ENCODE data around the gene KIF26B.
"Not testable (repeated sequence)": the region's sequence is repeated elsewhere in the genome, so short reads cannot be mapped to it uniquely, and the experiment has no call there.

The KIF26B gene

DNA sequence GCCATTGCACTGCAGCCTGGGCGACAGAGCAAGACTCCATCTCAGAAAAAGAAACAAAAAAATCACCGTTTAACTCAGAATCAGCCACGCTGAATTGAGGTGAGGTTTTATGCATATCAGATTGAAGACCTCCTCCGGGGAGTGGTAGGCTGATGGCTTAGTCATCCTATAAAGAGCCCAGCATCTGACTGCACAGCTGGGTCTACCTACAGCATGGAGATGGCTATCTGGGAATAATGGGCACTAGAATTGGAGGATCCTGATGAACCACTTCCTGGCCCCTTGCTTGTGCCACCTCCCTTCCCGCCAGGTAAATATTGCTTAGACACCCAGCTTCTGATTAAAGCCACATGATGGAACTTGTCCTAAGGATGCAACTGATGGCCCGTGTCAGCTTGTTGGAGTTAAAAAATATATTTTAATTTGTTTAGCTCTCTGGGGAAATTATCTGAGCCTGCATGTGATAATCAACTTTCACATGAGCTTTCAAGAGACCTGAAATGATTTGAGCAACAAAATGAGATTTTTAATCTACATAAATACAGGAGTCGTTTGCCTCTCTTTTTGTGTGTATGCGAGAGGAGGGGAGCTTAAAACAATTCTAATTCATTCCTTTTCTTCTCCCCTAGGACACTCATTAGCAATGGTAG is 157.2 kb downstream of the KIF26B start:
- Histone ChIP-seq H3K36me3 (no peaks in the 10 kb centered on the region), H3K9me3 (ENCODE audit: severe bottlenecking) (no peaks in the 10 kb centered on the region), H3K4me3 (ENCODE audit: low read depth, low read length) (no peak overlapping the region), H3K27me3 (ENCODE audit: insufficient read depth, low read depth, severe bottlenecking) (no peaks in the 10 kb centered on the region), H3K27ac (no peak overlapping the region)
- TF ChIP-seq, protein P1, sequence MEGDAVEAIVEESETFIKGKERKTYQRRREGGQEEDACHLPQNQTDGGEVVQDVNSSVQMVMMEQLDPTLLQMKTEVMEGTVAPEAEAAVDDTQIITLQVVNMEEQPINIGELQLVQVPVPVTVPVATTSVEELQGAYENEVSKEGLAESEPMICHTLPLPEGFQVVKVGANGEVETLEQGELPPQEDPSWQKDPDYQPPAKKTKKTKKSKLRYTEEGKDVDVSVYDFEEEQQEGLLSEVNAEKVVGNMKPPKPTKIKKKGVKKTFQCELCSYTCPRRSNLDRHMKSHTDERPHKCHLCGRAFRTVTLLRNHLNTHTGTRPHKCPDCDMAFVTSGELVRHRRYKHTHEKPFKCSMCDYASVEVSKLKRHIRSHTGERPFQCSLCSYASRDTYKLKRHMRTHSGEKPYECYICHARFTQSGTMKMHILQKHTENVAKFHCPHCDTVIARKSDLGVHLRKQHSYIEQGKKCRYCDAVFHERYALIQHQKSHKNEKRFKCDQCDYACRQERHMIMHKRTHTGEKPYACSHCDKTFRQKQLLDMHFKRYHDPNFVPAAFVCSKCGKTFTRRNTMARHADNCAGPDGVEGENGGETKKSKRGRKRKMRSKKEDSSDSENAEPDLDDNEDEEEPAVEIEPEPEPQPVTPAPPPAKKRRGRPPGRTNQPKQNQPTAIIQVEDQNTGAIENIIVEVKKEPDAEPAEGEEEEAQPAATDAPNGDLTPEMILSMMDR (IDR thresholded peaks at IDR 0.05; ENCODE audit: low read depth, low read length): no peak
- no peak for DNase-seq

DNA sequence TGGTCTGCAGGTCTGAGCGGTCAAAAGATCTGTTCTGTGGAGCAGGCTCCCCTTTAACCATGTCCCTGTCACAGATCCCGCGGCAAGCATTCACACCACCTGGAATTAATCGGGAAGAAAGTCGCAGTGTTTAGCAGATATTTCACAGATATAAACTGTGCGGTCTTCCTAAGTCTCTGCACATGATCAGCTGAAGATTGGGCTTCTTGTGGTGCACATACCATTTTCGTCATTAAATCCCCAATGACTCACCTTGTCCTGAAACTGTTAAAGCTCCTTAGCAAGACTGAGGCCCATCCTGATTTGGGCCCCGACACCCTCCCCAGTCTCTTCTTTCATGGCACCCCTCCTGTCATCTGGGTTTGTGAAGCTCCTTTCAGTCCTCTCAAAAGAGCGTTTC is 158.8 kb downstream of the KIF26B start:
- TF ChIP-seq, protein P1 (IDR thresholded peaks at IDR 0.05; ENCODE audit: low read depth, low read length): no peak

DNA sequence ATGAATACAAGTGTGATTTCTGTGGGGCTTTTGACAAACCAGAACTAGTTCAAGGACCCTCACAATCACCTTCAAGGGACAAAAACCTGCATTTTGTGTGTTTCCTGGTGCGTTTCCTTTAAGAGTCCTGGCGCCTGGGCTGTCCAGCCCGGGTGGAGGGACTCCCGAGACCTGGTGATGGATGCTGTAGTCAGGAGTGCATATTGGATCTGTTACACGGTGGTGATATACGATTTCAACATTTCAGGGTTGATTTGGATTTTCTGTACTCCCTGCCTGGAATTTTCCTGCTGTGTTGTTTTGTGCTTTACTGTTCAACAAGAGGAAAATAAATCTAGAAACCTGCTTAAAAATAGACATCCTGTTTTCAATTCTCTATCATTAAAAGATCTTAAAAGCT is 162.0 kb downstream of the KIF26B start:
- no peaks in the 10 kb centered on the region for H3K36me3 ChIP-seq
- TF ChIP-seq, protein P1 (IDR thresholded peaks at IDR 0.05; ENCODE audit: low read depth, low read length): no peak

More for the DNA sequence above, 158.8 kb downstream of the KIF26B start:
- Histone ChIP-seq H3K27me3 (ENCODE audit: insufficient read depth, low read depth, severe bottlenecking) (no peaks in the 10 kb centered on the region), H3K27ac (no peak overlapping the region), H3K9me3 (ENCODE audit: severe bottlenecking) (no peaks in the 10 kb centered on the region), H3K4me3 (ENCODE audit: low read depth, low read length) (no peak overlapping the region), H3K36me3 (no peaks in the 10 kb centered on the region)
- no peak for DNase-seq

DNA sequence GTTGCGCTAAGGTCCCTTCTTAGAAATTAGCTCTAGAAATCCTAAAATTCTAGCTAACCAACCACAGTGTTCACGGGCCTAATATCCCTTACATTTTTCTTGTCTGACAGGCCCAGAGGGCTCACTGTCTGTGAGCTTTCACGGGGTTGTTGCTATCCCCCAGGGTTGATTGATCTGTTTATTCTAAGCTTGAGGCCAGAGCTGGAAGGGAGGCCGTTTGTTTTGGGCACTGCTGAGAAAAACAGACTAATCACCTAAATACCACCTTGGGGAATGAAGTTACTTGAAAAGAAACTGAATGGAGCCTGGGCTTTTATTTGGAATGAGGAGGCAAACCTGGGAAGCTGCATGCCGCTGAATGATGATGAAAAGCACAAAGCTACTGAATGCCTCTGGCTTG is 162.4 kb downstream of the KIF26B start:
- H3K4me3 ChIP-seq (ENCODE audit: low read depth, low read length): no peak overlapping the region
- H3K27me3 ChIP-seq (ENCODE audit: insufficient read depth, low read depth, severe bottlenecking): no peaks in the 10 kb centered on the region
- TF ChIP-seq, protein P1 (IDR thresholded peaks at IDR 0.05; ENCODE audit: low read depth, low read length): no peak
- no peaks in the 10 kb centered on the region for H3K9me3 ChIP-seq (ENCODE audit: severe bottlenecking)
- no peak overlapping the region for H3K27ac ChIP-seq
- DNase-seq: no peak
- no peaks in the 10 kb centered on the region for H3K36me3 ChIP-seq

More for the DNA sequence above, 162.0 kb downstream of the KIF26B start:
- H3K9me3 ChIP-seq (ENCODE audit: severe bottlenecking): no peaks in the 10 kb centered on the region
- H3K27me3 ChIP-seq (ENCODE audit: insufficient read depth, low read depth, severe bottlenecking): no peaks in the 10 kb centered on the region
- no peak overlapping the region for H3K4me3 ChIP-seq (ENCODE audit: low read depth, low read length)
- no peak for DNase-seq
- H3K27ac ChIP-seq: no peak overlapping the region

DNA sequence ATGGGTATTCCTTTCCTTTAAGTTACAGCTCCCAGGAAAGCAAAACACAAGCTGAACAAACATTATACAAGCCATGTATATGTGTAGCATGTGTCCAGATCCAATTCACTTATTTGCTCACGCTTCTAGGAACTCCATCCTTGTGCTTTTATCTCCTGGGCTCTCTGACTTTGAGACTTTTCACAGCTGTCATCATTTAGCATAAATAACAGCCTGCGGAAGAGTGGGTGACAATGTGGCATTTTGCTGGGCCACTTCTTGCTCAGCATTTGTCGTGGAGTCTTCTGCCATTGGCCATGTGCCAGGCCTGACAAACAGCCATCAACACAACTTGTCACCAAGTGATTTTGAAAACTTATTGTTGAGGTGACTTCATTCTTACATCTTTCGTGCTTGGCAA is 164.3 kb downstream of the KIF26B start:
- H3K36me3 ChIP-seq: no peaks in the 10 kb centered on the region
- H3K27me3 ChIP-seq (ENCODE audit: insufficient read depth, low read depth, severe bottlenecking): no peaks in the 10 kb centered on the region
- H3K4me3 ChIP-seq (ENCODE audit: low read depth, low read length): no peak overlapping the region
- H3K27ac ChIP-seq: no peak overlapping the region
- DNase-seq: no peak
- no peaks in the 10 kb centered on the region for H3K9me3 ChIP-seq (ENCODE audit: severe bottlenecking)
- TF ChIP-seq, protein P1 (IDR thresholded peaks at IDR 0.05; ENCODE audit: low read depth, low read length): no peak

DNA sequence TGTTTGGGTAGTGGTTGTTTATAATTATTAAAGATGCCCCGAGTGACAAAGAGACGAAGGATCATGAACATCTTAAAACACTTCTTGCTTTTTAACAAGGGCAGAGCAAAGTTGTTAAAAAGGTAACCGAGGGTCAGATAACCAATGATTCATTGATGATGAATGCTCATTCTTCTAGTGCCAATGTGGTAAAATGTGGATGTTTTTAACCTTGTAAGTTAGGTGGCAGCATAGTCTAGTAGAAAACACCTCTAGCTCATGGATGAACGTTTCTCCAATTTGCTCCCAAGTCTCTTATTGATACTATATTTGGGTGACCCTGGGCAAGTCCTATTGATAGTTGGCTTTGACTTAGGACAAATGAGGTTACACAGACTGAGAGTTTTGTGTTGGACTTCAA is 167.9 kb downstream of the KIF26B start:
- no peaks in the 10 kb centered on the region for H3K27me3 ChIP-seq (ENCODE audit: insufficient read depth, low read depth, severe bottlenecking)
- TF ChIP-seq, protein P1 (IDR thresholded peaks at IDR 0.05; ENCODE audit: low read depth, low read length): 0 out of 2 replicates have a peak, but pooled peaks have one; percentile 1
- H3K4me3 ChIP-seq (ENCODE audit: low read depth, low read length): no peak overlapping the region
- no peaks in the 10 kb centered on the region for H3K36me3 ChIP-seq
- no peak for DNase-seq
- no peaks in the 10 kb centered on the region for H3K9me3 ChIP-seq (ENCODE audit: severe bottlenecking)
- no peak overlapping the region for H3K27ac ChIP-seq

DNA sequence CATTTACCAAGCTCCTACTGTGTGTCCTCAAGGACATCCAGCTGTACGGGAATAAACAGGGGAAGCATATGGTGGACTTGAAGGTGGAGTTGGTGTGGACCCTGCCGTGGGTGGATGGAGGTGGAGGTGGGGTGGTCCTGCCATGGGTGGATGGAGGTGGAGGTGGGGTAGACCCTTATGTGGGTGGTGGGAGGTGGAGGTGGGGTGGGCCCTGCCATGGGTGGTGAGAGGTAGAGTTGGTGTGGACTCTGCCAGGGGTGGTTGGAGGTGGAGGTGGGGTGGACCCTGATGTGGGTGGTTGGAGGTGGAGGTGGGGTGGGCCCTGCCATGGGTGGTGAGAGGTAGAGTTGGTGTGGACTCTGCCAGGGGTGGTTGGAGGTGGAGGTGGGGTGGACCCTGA is 169.0 kb downstream of the KIF26B start:
- H3K4me3 ChIP-seq (ENCODE audit: low read depth, low read length); H3K27me3 ChIP-seq (ENCODE audit: insufficient read depth, low read depth, severe bottlenecking); DNase-seq; H3K36me3 ChIP-seq; H3K27ac ChIP-seq; H3K9me3 ChIP-seq (ENCODE audit: severe bottlenecking): not testable (repeated sequence)

Data from WERI-Rb-1 (cell line).